ENCODE data around the gene INTU.

- no peak for TF ChIP-seq POLR2A (IDR thresholded peaks at IDR 0.05)
- no peak for TF ChIP-seq POLR2AphosphoS5 (IDR thresholded peaks at IDR 0.05)
- TF ChIP-seq CTCF (IDR thresholded peaks at IDR 0.05), result no peak
- no peak for TF ChIP-seq EP300 (IDR thresholded peaks at IDR 0.05; ENCODE audit: low read depth)
Measured at GRCh38 chr4:127624173-127624572, 8.6 kb upstream of the INTU start.
